GM12873 (cell line): ENCODE results near the gene POLG2.

Source experiments
- CTCF ChIP-seq: IDR thresholded peaks from 2 replicates; pipeline ENCODE4 v1.5.1; 2012; ENCODE audit warnings: low read depth, mild to moderate bottlenecking, moderate library complexity, low read length, control low read depth; ENCODE audit not compliant: insufficient read depth; ENCODE audit errors: missing control alignments

Gene POLG2

GRCh38 chr17:64519601-64520000 lies 22.7 kb upstream of the POLG2 start:
- TF ChIP-seq CTCF = no peak

- TF ChIP-seq CTCF = no peak
Measured at GRCh38 chr17:64515829-64516228, 19.0 kb upstream of the POLG2 start.

GRCh38 chr17:64515419-64515818 lies 18.6 kb upstream of the POLG2 start:
- no peak for TF ChIP-seq CTCF

- TF ChIP-seq CTCF = no peak
Measured at GRCh38 chr17:64509179-64509578, 12.3 kb upstream of the POLG2 start.

- TF ChIP-seq CTCF = no peak
Measured at GRCh38 chr17:64508683-64509082, 11.8 kb upstream of the POLG2 start.

GRCh38 chr17:64507413-64507782 lies 10.5 kb upstream of the POLG2 start:
- peak; percentile 58 for TF ChIP-seq CTCF

GRCh38 chr17:64506576-64507412 lies 9.9 kb upstream of the POLG2 start, which contains the start of gene CEP95:
Gene CEP95 (plus strand): TSS chr17:64506977. CDS start chr17:64507098, 121 bp downstream.
- no peak for TF ChIP-seq CTCF
